H1 (cell line): ENCODE results near the gene BHLHE23. TPM values are rescaled to one million over a fixed set of nuclear protein-coding genes. Genes with fewer than 3 reads are reported as not detected.

ENCODE experiments used
- CTCF ChIA-PET: fragments of 300-600 bp; sonication (Branson Sonifier 250); formaldehyde crosslinking; loops from one replicate; lab custom pipeline; 2021; ENCODE audit not compliant: partially characterized antibody; lab: Charles Lee
- POLR2A ChIA-PET: fragments of 300-600 bp; sonication (Branson Sonifier 250); formaldehyde crosslinking; loops from one replicate; lab custom pipeline; 2021; ENCODE audit warnings: inconsistent platforms; ENCODE audit not compliant: partially characterized antibody; lab: Charles Lee
- DNase-seq, 2 experiments: peaks; one replicate each; pipeline versions ENCODE4 v3.0.0 to v3.0.0-alpha.2; 2010 to 2022; ENCODE audit warnings: low spot score in 2 of 2, low read depth in 1 of 2, mixed read lengths in 1 of 2
- FAIRE-seq: peaks from 2 replicates; lab custom pipeline; 2011; peaks lifted over from hg19 to GRCh38; lab: Jason Lieb, UNC
- H2AFZ ChIP-seq: 2 replicates; pipeline ENCODE4 v1.8.1; 2012; ENCODE audit warnings: low read length, inconsistent platforms
- H2AK5ac ChIP-seq: 2 replicates; pipeline ENCODE4 v1.6.1; 2013; ENCODE audit warnings: low read depth, low read length
- H2BK120ac ChIP-seq: replicated peaks from 2 replicates; pipeline ENCODE3; 2013; ENCODE audit warnings: low read depth, low read length, inconsistent platforms
- H2BK12ac ChIP-seq: 2 replicates; pipeline ENCODE4 v1.6.1; 2013; ENCODE audit warnings: low read depth, low read length
- H2BK15ac ChIP-seq: 2 replicates; pipeline ENCODE4 v1.6.1; 2013; ENCODE audit warnings: low read length
- H2BK20ac ChIP-seq: 2 replicates; pipeline ENCODE4 v1.6.1; 2013; ENCODE audit warnings: low read length
- H2BK5ac ChIP-seq: 2 replicates; pipeline ENCODE4 v1.6.1; 2013; ENCODE audit warnings: low read depth, low read length
- H3K14ac ChIP-seq: 2 replicates; pipeline ENCODE4 v1.6.1; 2013; ENCODE audit warnings: inconsistent platforms; ENCODE audit not compliant: insufficient read length
- H3K18ac ChIP-seq: 2 replicates; pipeline ENCODE4 v1.6.1; 2013; ENCODE audit warnings: low read length; ENCODE audit errors: extremely low read depth
- H3K23ac ChIP-seq: 2 replicates; pipeline ENCODE4 v1.6.1; 2013; ENCODE audit warnings: inconsistent platforms; ENCODE audit not compliant: insufficient read length
- H3K23me2 ChIP-seq: 2 replicates; pipeline ENCODE4 v1.6.1; 2013; ENCODE audit warnings: low read depth, low read length
- H3K27ac ChIP-seq: 2 replicates; pipeline ENCODE4 v1.6.1; 2011; ENCODE audit warnings: low read depth, low read length, inconsistent platforms
- H3K27me3 ChIP-seq, 4 experiments: replicated peaks in 1 of 4; 1 replicate in 1 of 4; 2 replicates in 3 of 4; pipeline versions ENCODE4 v1.6.1 to v1.8.1; 2011 to 2013; ENCODE audit warnings: low read length in 3 of 4, mild to moderate bottlenecking in 3 of 4, inconsistent platforms in 2 of 4, mixed read lengths in 2 of 4, moderate library complexity in 1 of 4; ENCODE audit not compliant: control insufficient read depth in 3 of 4, insufficient read depth in 3 of 4; ENCODE audit errors: extremely low read depth in 1 of 4
- H3K36me3 ChIP-seq, 4 experiments: 2 replicates each; pipeline versions ENCODE4 v1.6.1 to v1.8.1; 2011 to 2013; ENCODE audit warnings: mild to moderate bottlenecking in 4 of 4, low read length in 3 of 4, moderate library complexity in 2 of 4, control low read depth in 1 of 4, inconsistent platforms in 1 of 4; ENCODE audit not compliant: insufficient read depth in 4 of 4, control insufficient read depth in 2 of 4
- H3K4ac ChIP-seq: replicated peaks from 2 replicates; pipeline ENCODE3; 2013; ENCODE audit warnings: low read length, low read depth, mixed read lengths, inconsistent platforms; ENCODE audit not compliant: insufficient read length
- H3K4me1 ChIP-seq, 4 experiments: replicated peaks in 1 of 4; 1 replicate in 1 of 4; 2 replicates in 3 of 4; pipeline versions ENCODE4 v1.6.1 to v1.8.1; 2011 to 2013; ENCODE audit warnings: low read length in 3 of 4, inconsistent platforms in 2 of 4, mixed read lengths in 1 of 4; ENCODE audit not compliant: insufficient read depth in 4 of 4, control insufficient read depth in 3 of 4
- H3K4me2 ChIP-seq, 2 experiments: 2 replicates each; pipeline versions ENCODE4 v1.6.1 to v1.8.1; 2011 to 2013; ENCODE audit warnings: low read depth in 2 of 2, low read length in 2 of 2, control low read depth in 1 of 2, inconsistent platforms in 1 of 2, mild to moderate bottlenecking in 1 of 2; ENCODE audit not compliant: insufficient read depth in 1 of 2
- H3K4me3 ChIP-seq, 4 experiments: fragments of 200-600, 300-600 bp in 1 of 4; sonication (generic), shearing (Covaris generic), sonication (Bioruptor Twin) in 1 of 4; 2 replicates each; pipeline versions ENCODE4 v1.5.1 to v1.8.1; 2011 to 2016; ENCODE audit warnings: low read length in 4 of 4, low read depth in 3 of 4, control low read depth in 2 of 4, inconsistent platforms in 2 of 4, mild to moderate bottlenecking in 2 of 4, mixed read lengths in 1 of 4, moderate library complexity in 1 of 4; ENCODE audit not compliant: insufficient read depth in 2 of 4; ENCODE audit errors: extremely low read depth in 1 of 4
- H3K56ac ChIP-seq: replicated peaks from 2 replicates; pipeline ENCODE3; 2013; ENCODE audit warnings: low read depth, mild to moderate bottlenecking, mixed read lengths, low read length, inconsistent platforms; ENCODE audit not compliant: insufficient read length
- H3K79me1 ChIP-seq: 2 replicates; pipeline ENCODE4 v1.6.1; 2013; ENCODE audit warnings: low read depth, low read length, control low read depth
- H3K79me2 ChIP-seq, 2 experiments: 2 replicates each; pipeline versions ENCODE4 v1.6.1 to v1.8.1; 2012 to 2013; ENCODE audit warnings: low read length in 2 of 2, mild to moderate bottlenecking in 2 of 2, inconsistent platforms in 1 of 2; ENCODE audit not compliant: insufficient read depth in 2 of 2, control insufficient read depth in 1 of 2
- H3K9ac ChIP-seq, 4 experiments: replicated peaks in 1 of 4; 1 replicate in 1 of 4; 2 replicates in 3 of 4; pipeline versions ENCODE4 v1.6.1 to v1.8.1; 2011 to 2013; ENCODE audit warnings: low read depth in 3 of 4, low read length in 3 of 4, control low read depth in 2 of 4, mild to moderate bottlenecking in 2 of 4, moderate library complexity in 2 of 4, inconsistent platforms in 1 of 4; ENCODE audit errors: extremely low read depth in 1 of 4
- H3K9me3 ChIP-seq, 2 experiments: 2 replicates each; pipeline versions ENCODE4 v1.6.1 to v1.8.1; 2012 to 2013; ENCODE audit warnings: mild to moderate bottlenecking in 2 of 2, moderate library complexity in 2 of 2, control low read depth in 1 of 2, inconsistent platforms in 1 of 2, low read depth in 1 of 2, low read length in 1 of 2, mixed read lengths in 1 of 2; ENCODE audit not compliant: insufficient read depth in 2 of 2
- H4K20me1 ChIP-seq, 2 experiments: replicated peaks in 1 of 2; 2 replicates each; pipeline versions ENCODE3 to v1.8.1; 2011 to 2013; ENCODE audit warnings: inconsistent platforms in 2 of 2, low read length in 2 of 2, mild to moderate bottlenecking in 1 of 2; ENCODE audit not compliant: insufficient read depth in 2 of 2, control insufficient read depth in 1 of 2
- H4K5ac ChIP-seq: 2 replicates; pipeline ENCODE4 v1.6.1; 2013; ENCODE audit warnings: low read length, low read depth, mixed read lengths, inconsistent platforms; ENCODE audit not compliant: insufficient read length
- H4K8ac ChIP-seq: 2 replicates; pipeline ENCODE4 v1.8.0; 2013; ENCODE audit warnings: mild to moderate bottlenecking, moderate library complexity, low read length, inconsistent platforms; ENCODE audit not compliant: insufficient read depth; ENCODE audit errors: extremely low read depth
- H4K91ac ChIP-seq: replicated peaks from 2 replicates; pipeline ENCODE3; 2013; ENCODE audit warnings: low read length, mixed read lengths, inconsistent platforms; ENCODE audit not compliant: insufficient read length
- ATF2 ChIP-seq: IDR thresholded peaks from 2 replicates; pipeline ENCODE4 v1.6.1; 2012; ENCODE audit warnings: low read length, inconsistent platforms
- BACH1 ChIP-seq: IDR thresholded peaks from 2 replicates; pipeline ENCODE4 v1.6.1; 2012; ENCODE audit warnings: low read length, improper control_type of control experiment
- CBX5 ChIP-seq: fragments of 300-800, 300-1000 bp; sonication (generic); IDR thresholded peaks from 2 replicates; pipeline ENCODE4 v1.7.1; 2016; ENCODE audit warnings: antibody characterized with exemption, low read length, low read depth
- CEBPB ChIP-seq: IDR thresholded peaks from 2 replicates; pipeline ENCODE4 v1.6.1; 2012; ENCODE audit warnings: low read depth, low read length
- CHD2 ChIP-seq: IDR thresholded peaks from 2 replicates; pipeline ENCODE4 v1.6.1; 2012; ENCODE audit warnings: low read length, improper control_type of control experiment
- EGR1 ChIP-seq: IDR thresholded peaks from 2 replicates; pipeline ENCODE4 v1.6.1; 2011; ENCODE audit warnings: low read depth, low read length, borderline replicate concordance
- NRF1 ChIP-seq: IDR thresholded peaks from 2 replicates; pipeline ENCODE4 v1.6.1; 2011; ENCODE audit warnings: mild to moderate bottlenecking, low read depth, low read length, improper control_type of control experiment
- RAD21 ChIP-seq, 2 experiments: IDR thresholded peaks in 1 of 2; conservative IDR thresholded peaks in 1 of 2; 2 replicates each; pipeline ENCODE4 v1.6.1; 2011; ENCODE audit warnings: low read depth in 2 of 2, low read length in 2 of 2, improper control_type of control experiment in 1 of 2, inconsistent platforms in 1 of 2, mild to moderate bottlenecking in 1 of 2, moderate library complexity in 1 of 2
- SP2 ChIP-seq: IDR thresholded peaks from 2 replicates; pipeline ENCODE4 v1.6.1; 2012; ENCODE audit warnings: mild to moderate bottlenecking, low read length, inconsistent platforms
- WGBS, 2 experiments: shearing (Covaris generic) in 1 of 2; methylation state at CpG; one replicate each; pipeline versions ENCODE4 v1.1.6 to v1.1.7; 2013 to 2015; ENCODE audit warnings: low lambda C conversion rate in 2 of 2, mixed read lengths in 2 of 2, inconsistent platforms in 1 of 2, low coverage in 1 of 2, missing lambda C conversion rate in 1 of 2; ENCODE audit not compliant: insufficient replicate concordance in 2 of 2, insufficient coverage in 1 of 2, insufficient read length in 1 of 2; ENCODE audit errors: extremely low coverage in 1 of 2, missing lambda C conversion rate in 1 of 2; 5-methylcytosine and 5-hydroxymethylcytosine counted together
- polyA plus RNA-seq, 7 experiments: library from polyadenylated mRNA; depleted of rRNA in 3 of 7; stranded (reverse) in 5 of 7; unstranded in 2 of 7; fragments of >200 nt in 5 of 7; fragments of 200-250 nt in 2 of 7; gene quantifications; 1 replicate in 5 of 7; 2 replicates in 1 of 7; 4 replicates in 1 of 7; pipeline versions ENCODE4 v1.2.1 to v1.2.3, GENCODE V29; 2011 to 2013; ENCODE audit warnings: missing spikeins in 2 of 7, mixed read lengths in 2 of 7
- total RNA-seq: library from RNA; stranded (reverse); fragmentation: NEBNext Ultra II Directional; extraction: Animal tissue kit (Norgen Biotek cat#: 25700); gene quantifications from 2 replicates; pipeline ENCODE4 v1.2.1, GENCODE V29; 2021

BHLHE23 gene
- total and polyA plus RNA-seq, 2 of the 8 experiments (the other 6 are each of a cell fraction or from before 2014, with no cell fraction given), result 0.47 TPM; not detected in 1

- H4K5ac ChIP-seq, result no peak overlapping the region
- peak overlapping the region; percentile 72; the same call in 1 of the 2 replicates for H2BK15ac ChIP-seq
- no peak overlapping the region for H3K56ac ChIP-seq
- no peak overlapping the region for H2AK5ac ChIP-seq
- no peak overlapping the region for H4K8ac ChIP-seq
- no peak overlapping the region for H2BK20ac ChIP-seq
- H3K23me2 ChIP-seq, result no peaks in the 10 kb centered on the region; the same call in 1 of the 2 replicates
- no peak overlapping the region for H3K14ac ChIP-seq
- H3K36me3 ChIP-seq, result no peaks in the 10 kb centered on the region
- H3K79me1 ChIP-seq, result no peaks in the 10 kb centered on the region
- 88% methylated on average over 31 of the region's 31 CpGs; no CpG with 5 or more reads in 1 of the 2 experiments for WGBS, 2 experiments
- TF ChIP-seq CBX5 (no peak), CEBPB (no peak), BACH1 (no peak), ATF2 (no peak), SP2 (no peak), NRF1 (no peak), EGR1 (no peak), RAD21 (IDR thresholded peaks at IDR 0.05 in 1 of 2, conservative IDR thresholded peaks at IDR 0.05 in 1 of 2; ENCODE audit: low read depth in 2 of 2, low read length in 2 of 2) (no peak), CHD2 (no peak)
- no peak overlapping the region for H4K91ac ChIP-seq
- no peaks in the 10 kb centered on the region for H3K79me2 ChIP-seq
- no peak overlapping the region for H2BK5ac ChIP-seq
- no peak overlapping the region for H3K9ac ChIP-seq
- no peak overlapping the region for H2AFZ ChIP-seq
- DNase-seq, result peak in 1 of 2 experiments; percentile 49
- H3K4ac ChIP-seq, result no peak overlapping the region
- H3K4me1 ChIP-seq, result peaks cover 0 to 8% (median 5%) of the 10 kb centered on the region in 4 experiments; a peak in 5 of 7 replicates
- H3K4me2 ChIP-seq, result no peak overlapping the region
- H3K27ac ChIP-seq, result no peak overlapping the region
- no peaks in the 10 kb centered on the region for H4K20me1 ChIP-seq
- H2BK12ac ChIP-seq, result no peak overlapping the region; the same call in 1 of the 2 replicates
- no peak overlapping the region for H3K18ac ChIP-seq
- no peak overlapping the region for H2BK120ac ChIP-seq
- no peak overlapping the region for H3K4me3 ChIP-seq
- ChIA-PET POLR2A (interaction anchor here (1.0 to 1.1 kb wide), 2 partner anchors 9 to 73 kb away, joined by 3 to 4 read pairs; no protein-coding TSS in a partner anchor), CTCF (interaction anchor here (0.7 to 1.5 kb wide), 6 partner anchors 9 to 163 kb away, joined by 3 to 5 read pairs (median 3); no protein-coding TSS in a partner anchor)
- no peak for FAIRE-seq
- peaks cover 0 to 5% (median 2%) of the 10 kb centered on the region in 4 experiments; a peak in 4 of 7 replicates for H3K27me3 ChIP-seq
- H3K23ac ChIP-seq, result no peak overlapping the region
- no peaks in the 10 kb centered on the region; a peak in 1 of 4 replicates for H3K9me3 ChIP-seq
Observed at GRCh38 chr20:63023071-63023935, 16.5 kb upstream of the BHLHE23 start.
